Neural crest cell (in vitro differentiated cells): ENCODE measurements around the gene IGF2BP1. TPM values are rescaled to one million over a fixed set of nuclear protein-coding genes. Genes with fewer than 3 reads are reported as not detected.
"Not testable (repeated sequence)": the region's sequence is repeated elsewhere in the genome, so short reads cannot be mapped to it uniquely, and the experiment has no call there.

Experiments
- DNase-seq: peaks from one replicate; pipeline ENCODE4 v3.0.0; 2021; ENCODE audit warnings: low read depth, mixed read lengths, low spot score
- H3K27ac Mint-ChIP-seq: one replicate; pipeline ENCODE4 v1.8.0; 2021; ENCODE audit warnings: mild to moderate bottlenecking, mixed read lengths; ENCODE audit not compliant: unreplicated experiment
- H3K27me3 Mint-ChIP-seq: 2 replicates; pipeline ENCODE4 v1.8.0; 2021; ENCODE audit warnings: low read depth, mild to moderate bottlenecking, mixed read lengths
- H3K36me3 Mint-ChIP-seq: 2 replicates; pipeline ENCODE4 v1.8.0; 2021; ENCODE audit warnings: low read depth, mild to moderate bottlenecking, mixed read lengths
- H3K4me1 Mint-ChIP-seq: 2 replicates; pipeline ENCODE4 v1.8.0; 2021; ENCODE audit warnings: mixed read lengths
- H3K4me3 Mint-ChIP-seq: one replicate; pipeline ENCODE4 v1.8.0; 2021; ENCODE audit warnings: mild to moderate bottlenecking, mixed read lengths
- H3K9me3 Mint-ChIP-seq: 2 replicates; pipeline ENCODE4 v1.8.0; 2021; ENCODE audit warnings: mixed read lengths
- total RNA-seq: library from RNA; stranded (reverse); gene quantifications from 2 replicates; pipeline ENCODE4 v1.2.1, GENCODE V29; 2021
- TF ChIP-seq, protein P1 (sequence below): fragments of 200-600 bp; sonication (generic); conservative IDR thresholded peaks from 2 replicates; pipeline ENCODE4 v1.5.0; 2021; ENCODE audit warnings: antibody characterized with exemption, mild to moderate bottlenecking

IGF2BP1 gene
- total RNA-seq, 1 donor from 2014 or later = 536 TPM

GRCh38 chr17:49035470-49036269 is 38.5 kb downstream of the IGF2BP1 start:
- peaks cover 17% of the 10 kb centered on the region for H3K4me1 Mint-ChIP-seq
- no peaks in the 10 kb centered on the region for H3K9me3 Mint-ChIP-seq
- no peak overlapping the region for H3K27ac Mint-ChIP-seq
- peaks cover 24% of the 10 kb centered on the region for H3K36me3 Mint-ChIP-seq
- H3K4me3 Mint-ChIP-seq = peak overlapping the region; percentile 52
- TF ChIP-seq, protein P1, sequence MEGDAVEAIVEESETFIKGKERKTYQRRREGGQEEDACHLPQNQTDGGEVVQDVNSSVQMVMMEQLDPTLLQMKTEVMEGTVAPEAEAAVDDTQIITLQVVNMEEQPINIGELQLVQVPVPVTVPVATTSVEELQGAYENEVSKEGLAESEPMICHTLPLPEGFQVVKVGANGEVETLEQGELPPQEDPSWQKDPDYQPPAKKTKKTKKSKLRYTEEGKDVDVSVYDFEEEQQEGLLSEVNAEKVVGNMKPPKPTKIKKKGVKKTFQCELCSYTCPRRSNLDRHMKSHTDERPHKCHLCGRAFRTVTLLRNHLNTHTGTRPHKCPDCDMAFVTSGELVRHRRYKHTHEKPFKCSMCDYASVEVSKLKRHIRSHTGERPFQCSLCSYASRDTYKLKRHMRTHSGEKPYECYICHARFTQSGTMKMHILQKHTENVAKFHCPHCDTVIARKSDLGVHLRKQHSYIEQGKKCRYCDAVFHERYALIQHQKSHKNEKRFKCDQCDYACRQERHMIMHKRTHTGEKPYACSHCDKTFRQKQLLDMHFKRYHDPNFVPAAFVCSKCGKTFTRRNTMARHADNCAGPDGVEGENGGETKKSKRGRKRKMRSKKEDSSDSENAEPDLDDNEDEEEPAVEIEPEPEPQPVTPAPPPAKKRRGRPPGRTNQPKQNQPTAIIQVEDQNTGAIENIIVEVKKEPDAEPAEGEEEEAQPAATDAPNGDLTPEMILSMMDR = peak; percentile 65
- DNase-seq = peak; percentile 61
- no peaks in the 10 kb centered on the region for H3K27me3 Mint-ChIP-seq

- no peaks in the 10 kb centered on the region for H3K9me3 Mint-ChIP-seq
- TF ChIP-seq, protein P1 = no peak
- peaks cover 17% of the 10 kb centered on the region for H3K4me1 Mint-ChIP-seq
- H3K4me3 Mint-ChIP-seq = peak overlapping the region; percentile 52
- no peaks in the 10 kb centered on the region for H3K27me3 Mint-ChIP-seq
- peaks cover 24% of the 10 kb centered on the region for H3K36me3 Mint-ChIP-seq
- no peak for DNase-seq
- H3K27ac Mint-ChIP-seq = no peak overlapping the region
These were observed 39.1 kb downstream of the IGF2BP1 start for GRCh38 chr17:49036270-49036626.

- no peaks in the 10 kb centered on the region for H3K9me3 Mint-ChIP-seq
- DNase-seq = no peak
- H3K27me3 Mint-ChIP-seq = no peaks in the 10 kb centered on the region
- no peak overlapping the region for H3K27ac Mint-ChIP-seq
- peaks cover 34% of the 10 kb centered on the region for H3K36me3 Mint-ChIP-seq
- H3K4me1 Mint-ChIP-seq = peaks cover 8% of the 10 kb centered on the region
- TF ChIP-seq, protein P1 = no peak
- no peak overlapping the region for H3K4me3 Mint-ChIP-seq
These were observed 41.0 kb downstream of the IGF2BP1 start for GRCh38 chr17:49038138-49038537.

DNA sequence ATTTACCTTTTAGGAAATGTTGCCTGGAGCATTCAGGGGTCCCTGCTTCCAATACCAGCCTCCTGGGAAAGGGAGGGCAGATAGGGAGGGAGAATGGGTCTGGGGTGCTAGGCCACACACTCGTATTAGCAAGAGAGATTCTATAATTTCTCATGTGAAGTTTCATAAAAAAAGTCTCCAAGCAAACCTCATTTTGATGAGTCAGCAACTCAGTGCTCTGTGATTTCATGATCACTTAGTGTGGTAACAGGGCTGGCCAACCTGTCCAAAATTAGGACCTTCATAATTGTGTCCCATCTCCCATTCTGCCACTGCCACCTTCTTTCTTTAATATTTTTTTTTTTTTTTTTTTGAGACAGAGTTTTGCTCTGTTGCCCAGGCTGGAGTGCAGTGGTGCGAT is 41.4 kb downstream of the IGF2BP1 start:
- peaks cover 37% of the 10 kb centered on the region for H3K36me3 Mint-ChIP-seq

DNA sequence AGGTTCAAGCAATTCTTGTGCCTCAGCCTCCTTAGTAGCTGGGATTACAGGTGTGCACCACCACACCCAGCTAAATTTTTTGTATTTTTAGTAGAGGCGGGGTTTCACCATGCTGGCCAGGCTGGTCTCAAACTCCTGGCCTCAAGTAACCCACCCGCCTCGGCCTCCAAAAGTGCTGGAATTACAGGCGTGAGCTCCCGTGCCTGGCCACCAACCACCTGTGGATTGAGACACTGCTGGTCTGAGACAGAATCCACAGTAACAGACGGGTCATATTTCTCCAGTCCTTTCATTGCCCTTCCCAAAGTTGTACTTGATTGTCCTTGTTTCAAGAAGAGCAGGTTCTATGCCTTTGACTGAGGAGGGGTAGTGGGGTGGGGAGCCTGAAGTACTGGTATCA is 42.3 kb downstream of the IGF2BP1 start:
- not testable (repeated sequence) for H3K27ac Mint-ChIP-seq, H3K27me3 Mint-ChIP-seq, DNase-seq, H3K9me3 Mint-ChIP-seq, H3K4me3 Mint-ChIP-seq, H3K4me1 Mint-ChIP-seq
- peaks cover 41% of the 10 kb centered on the region for H3K36me3 Mint-ChIP-seq

More for the DNA sequence above, 41.4 kb downstream of the IGF2BP1 start:
- DNase-seq = no peak
- H3K9me3 Mint-ChIP-seq = no peaks in the 10 kb centered on the region
- H3K27me3 Mint-ChIP-seq = no peaks in the 10 kb centered on the region
- no peak overlapping the region for H3K27ac Mint-ChIP-seq
- TF ChIP-seq, protein P1 = no peak
- peaks cover 8% of the 10 kb centered on the region for H3K4me1 Mint-ChIP-seq
- no peak overlapping the region for H3K4me3 Mint-ChIP-seq

- no peaks in the 10 kb centered on the region for H3K9me3 Mint-ChIP-seq
- H3K4me3 Mint-ChIP-seq = no peak overlapping the region
- no peaks in the 10 kb centered on the region for H3K27me3 Mint-ChIP-seq
- TF ChIP-seq, protein P1 = no peak
- DNase-seq = no peak
- H3K4me1 Mint-ChIP-seq = no peaks in the 10 kb centered on the region
- no peak overlapping the region for H3K27ac Mint-ChIP-seq
- H3K36me3 Mint-ChIP-seq = peaks cover 40% of the 10 kb centered on the region
These were observed 44.3 kb downstream of the IGF2BP1 start for GRCh38 chr17:49041527-49041926.
